Subcutaneous adipose tissue (tissue), 4 donors: ENCODE data around the gene CAPN5. TPM values are rescaled to one million over a fixed set of nuclear protein-coding genes. Genes with fewer than 3 reads are reported as not detected.

Source experiments
- total RNA-seq, 4 donors: library from RNA; depleted of rRNA; stranded (reverse); fragments of >200 nt; gene quantifications; one replicate each; pipeline ENCODE4 v1.1.0, GENCODE V29; 2016
- TF ChIP-seq, protein P1 (sequence below): fragments of 450-650 bp; IDR thresholded peaks from one replicate; pipeline ENCODE4 v1.5.1; 2016; ENCODE audit warnings: low read depth, mild to moderate bottlenecking, control low read depth, antibody characterized with exemption, moderate library complexity

The CAPN5 gene
- total RNA-seq, 4 donors from 2014 or later = 2.4 to 10.5 (median 3.3) TPM

DNA sequence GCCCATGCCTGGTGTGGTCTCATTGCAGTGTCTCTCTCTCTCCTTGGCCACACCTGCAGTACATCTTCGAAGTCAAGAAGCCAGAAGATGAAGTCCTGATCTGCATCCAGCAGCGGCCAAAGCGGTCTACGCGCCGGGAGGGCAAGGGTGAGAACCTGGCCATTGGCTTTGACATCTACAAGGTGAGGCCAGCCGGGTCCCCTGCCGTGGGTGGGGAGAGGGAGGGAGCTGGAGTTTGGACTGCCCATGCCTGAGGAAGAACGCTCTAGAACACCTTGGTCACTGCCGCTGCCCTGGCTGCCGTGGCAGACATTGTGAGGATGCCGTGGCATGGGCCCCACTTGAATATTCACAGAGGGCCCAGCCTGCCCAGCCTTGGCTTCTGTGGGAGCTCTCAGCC is 52.2 kb downstream of the CAPN5 start:
- TF ChIP-seq, protein P1, sequence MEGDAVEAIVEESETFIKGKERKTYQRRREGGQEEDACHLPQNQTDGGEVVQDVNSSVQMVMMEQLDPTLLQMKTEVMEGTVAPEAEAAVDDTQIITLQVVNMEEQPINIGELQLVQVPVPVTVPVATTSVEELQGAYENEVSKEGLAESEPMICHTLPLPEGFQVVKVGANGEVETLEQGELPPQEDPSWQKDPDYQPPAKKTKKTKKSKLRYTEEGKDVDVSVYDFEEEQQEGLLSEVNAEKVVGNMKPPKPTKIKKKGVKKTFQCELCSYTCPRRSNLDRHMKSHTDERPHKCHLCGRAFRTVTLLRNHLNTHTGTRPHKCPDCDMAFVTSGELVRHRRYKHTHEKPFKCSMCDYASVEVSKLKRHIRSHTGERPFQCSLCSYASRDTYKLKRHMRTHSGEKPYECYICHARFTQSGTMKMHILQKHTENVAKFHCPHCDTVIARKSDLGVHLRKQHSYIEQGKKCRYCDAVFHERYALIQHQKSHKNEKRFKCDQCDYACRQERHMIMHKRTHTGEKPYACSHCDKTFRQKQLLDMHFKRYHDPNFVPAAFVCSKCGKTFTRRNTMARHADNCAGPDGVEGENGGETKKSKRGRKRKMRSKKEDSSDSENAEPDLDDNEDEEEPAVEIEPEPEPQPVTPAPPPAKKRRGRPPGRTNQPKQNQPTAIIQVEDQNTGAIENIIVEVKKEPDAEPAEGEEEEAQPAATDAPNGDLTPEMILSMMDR = no peak

DNA sequence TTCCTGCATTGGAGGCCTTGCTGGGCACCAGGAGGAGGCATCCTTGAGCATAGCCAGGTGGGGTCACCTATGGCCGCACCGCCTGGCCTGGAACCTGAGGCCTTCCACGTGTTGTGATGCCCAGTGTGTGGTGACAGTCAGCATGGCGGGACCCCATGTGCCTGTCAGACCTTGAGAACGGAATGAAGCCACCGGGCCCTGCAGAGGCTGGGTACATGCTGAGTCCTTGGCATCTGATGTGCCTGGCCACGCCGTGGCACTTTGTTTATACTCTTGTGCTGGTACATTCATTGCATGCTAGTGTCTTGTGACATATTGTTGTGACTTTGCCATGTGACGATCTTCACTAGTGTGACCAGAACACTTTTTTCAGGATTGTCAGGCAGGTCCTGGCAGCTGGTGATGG is 52.8 kb downstream of the CAPN5 start:
- TF ChIP-seq, protein P1 = no peak

DNA sequence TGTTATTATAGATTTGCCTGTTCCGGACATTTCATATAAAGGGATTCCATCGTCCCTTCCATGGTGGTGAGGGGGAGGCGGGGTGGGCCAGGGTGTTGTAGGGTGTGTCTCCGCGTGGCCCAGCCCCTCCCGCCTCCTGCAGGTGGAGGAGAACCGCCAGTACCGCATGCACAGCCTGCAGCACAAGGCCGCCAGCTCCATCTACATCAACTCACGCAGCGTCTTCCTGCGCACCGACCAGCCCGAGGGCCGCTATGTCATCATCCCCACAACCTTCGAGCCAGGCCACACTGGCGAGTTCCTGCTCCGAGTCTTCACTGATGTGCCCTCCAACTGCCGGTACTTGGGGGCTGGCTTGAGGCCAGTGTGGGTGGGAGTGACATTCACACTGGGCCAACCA is 53.8 kb downstream of the CAPN5 start:
- TF ChIP-seq, protein P1 = no peak

DNA sequence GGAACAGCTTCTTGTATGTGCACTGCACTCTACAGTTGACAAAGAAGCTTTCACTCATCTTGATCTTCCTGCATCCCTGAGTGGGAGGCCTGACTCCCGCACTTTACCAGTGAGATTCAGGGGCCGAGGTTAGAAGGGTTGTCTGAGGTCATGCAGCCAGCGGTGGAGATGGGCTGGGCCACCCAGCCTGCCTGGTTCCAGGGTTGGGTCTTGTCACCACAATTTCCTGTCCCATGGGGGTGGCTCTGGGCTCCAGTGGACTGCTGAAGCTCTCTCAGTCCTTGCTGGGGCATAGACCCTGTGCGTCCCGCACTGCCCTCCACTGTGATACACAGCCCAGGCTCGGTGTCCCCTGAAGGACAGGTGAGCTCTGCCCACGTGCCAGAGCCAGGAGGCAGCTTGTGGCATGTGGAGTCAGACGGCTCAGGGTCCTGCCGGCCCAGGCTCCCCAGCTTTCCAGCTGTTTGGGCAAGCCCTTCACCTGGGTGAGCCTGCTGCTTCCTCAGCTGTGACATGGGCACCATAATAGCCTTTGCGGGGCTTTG is 54.4 kb downstream of the CAPN5 start:
- TF ChIP-seq, protein P1 = no peak

DNA sequence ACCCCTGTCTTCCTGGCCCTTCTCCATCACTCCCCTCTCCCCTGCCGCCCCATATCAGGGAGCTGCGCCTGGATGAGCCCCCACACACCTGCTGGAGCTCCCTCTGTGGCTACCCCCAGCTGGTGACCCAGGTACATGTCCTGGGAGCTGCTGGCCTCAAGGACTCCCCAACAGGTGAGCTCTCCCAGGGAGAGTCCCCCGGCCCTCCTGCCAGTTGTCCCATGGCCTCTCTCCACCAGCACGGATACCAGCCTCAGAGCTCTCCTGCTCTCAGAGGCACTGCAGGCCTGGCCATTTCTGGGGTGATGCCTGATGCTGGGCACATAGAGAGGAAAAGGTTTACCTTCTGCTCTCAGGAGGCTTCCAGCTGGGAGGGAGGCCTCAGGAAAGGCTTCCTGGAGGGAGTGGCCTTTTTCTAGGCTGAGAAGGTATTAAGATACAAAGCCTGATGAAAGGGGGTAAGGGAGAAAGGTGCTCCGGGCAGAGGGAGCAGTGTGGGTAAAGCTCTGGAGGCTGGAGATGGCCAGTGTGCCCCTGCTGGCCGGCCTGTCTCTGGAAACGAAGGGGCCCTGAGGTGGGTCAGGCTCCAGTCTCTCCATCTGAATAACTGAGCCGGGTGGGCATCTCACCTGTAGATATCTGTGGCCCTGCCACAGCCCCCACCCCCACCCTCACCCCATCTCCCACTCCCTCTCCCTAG is 55.3 kb downstream of the CAPN5 start:
- TF ChIP-seq, protein P1 = no peak

DNA sequence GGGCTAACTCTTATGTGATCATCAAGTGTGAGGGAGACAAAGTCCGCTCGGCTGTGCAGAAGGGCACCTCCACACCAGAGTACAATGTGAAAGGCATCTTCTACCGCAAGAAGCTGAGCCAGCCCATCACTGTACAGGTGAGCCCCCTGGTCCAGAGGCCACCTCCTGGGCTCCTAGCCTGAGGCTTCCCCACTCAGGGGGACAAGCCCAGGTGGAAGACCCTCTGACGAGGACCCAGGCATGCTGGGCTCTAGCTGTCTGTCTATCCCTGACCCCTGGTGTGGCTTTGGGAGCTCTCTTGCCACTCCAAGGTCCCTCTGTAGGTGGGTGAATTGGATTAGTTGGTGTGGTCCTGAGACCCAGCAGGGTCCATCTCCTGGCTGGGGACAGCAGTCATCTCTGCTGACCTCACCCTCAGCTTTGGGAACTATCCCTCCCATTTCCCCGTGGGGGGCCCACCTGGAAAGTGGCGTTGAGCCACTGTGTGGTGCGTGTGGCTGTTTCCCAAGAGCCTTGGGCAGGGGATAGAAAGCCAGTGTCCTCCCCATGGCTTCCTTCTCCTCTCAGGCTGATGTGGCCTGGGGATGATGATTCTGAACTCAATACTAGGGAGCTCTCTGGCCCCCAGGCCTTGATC is 55.9 kb downstream of the CAPN5 start:
- TF ChIP-seq, protein P1 = no peak

DNA sequence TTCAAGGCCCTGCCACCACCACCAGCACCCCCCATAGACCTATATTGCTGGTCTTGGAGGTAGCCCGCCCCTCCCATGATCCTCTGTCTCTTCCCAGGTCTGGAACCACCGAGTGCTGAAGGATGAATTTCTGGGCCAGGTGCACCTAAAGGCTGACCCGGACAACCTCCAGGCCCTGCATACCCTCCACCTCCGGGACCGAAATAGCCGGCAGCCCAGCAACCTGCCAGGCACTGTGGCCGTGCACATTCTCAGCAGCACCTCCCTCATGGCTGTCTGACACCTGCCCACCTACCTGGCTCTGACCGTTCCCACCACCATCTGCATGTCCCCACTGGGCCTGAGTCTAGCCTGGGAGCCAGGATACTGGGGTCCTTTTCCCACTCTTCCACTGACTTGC is 56.8 kb downstream of the CAPN5 start:
- TF ChIP-seq, protein P1 = no peak
